Stimulated activated naive CD8-positive, alpha-beta T cell treated with anti-CD3 and anti-CD28 coated beads, Interleukin-15, Interleukin-2, amounts not matched to agents 100 ng/mL and 50 ng/mL, for 24 hours (primary cell): ENCODE measurements around the gene TF.
"Not testable (repeated sequence)": the region's sequence is repeated elsewhere in the genome, so short reads cannot be mapped to it uniquely, and the experiment has no call there.

Source experiments
- H3K27ac Mint-ChIP-seq: one replicate; pipeline ENCODE4 v1.8.0; 2021; ENCODE audit warnings: mild to moderate bottlenecking, mixed read lengths
- H3K27me3 Mint-ChIP-seq: one replicate; pipeline ENCODE4 v1.8.0; 2021; ENCODE audit warnings: mixed read lengths
- H3K36me3 Mint-ChIP-seq: one replicate; pipeline ENCODE4 v1.8.0; 2021; ENCODE audit warnings: low read depth, mixed read lengths
- H3K4me1 Mint-ChIP-seq: one replicate; pipeline ENCODE4 v1.8.0; 2021; ENCODE audit warnings: low read depth, mixed read lengths
- H3K4me3 Mint-ChIP-seq: one replicate; pipeline ENCODE4 v1.8.0; 2021; ENCODE audit warnings: mild to moderate bottlenecking, mixed read lengths
- H3K9me3 Mint-ChIP-seq: one replicate; pipeline ENCODE4 v1.8.0; 2021; ENCODE audit warnings: mixed read lengths

The TF gene

DNA sequence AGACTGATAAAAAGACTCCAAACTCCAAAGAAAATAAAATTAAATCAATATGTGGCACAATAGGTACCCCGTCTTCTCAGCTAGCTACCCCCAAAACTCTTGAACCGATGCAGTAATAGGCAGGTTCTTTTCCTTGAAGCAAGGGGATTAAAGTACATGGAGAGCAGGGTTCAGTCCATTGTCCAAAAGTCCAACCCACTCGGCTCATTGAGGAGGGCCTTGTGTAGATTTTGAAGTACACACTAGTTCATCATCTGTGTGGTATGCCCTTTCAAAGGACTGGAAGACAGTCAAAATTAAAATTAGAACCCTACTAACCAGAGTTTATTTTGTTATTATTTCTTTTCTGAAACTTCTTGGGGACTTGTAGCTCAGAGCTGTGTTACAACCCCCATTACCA is 23.3 kb downstream of the TF start:
- no peaks in the 10 kb centered on the region for H3K4me1 Mint-ChIP-seq

GRCh38 chr3:133773732-133774131 is 27.5 kb downstream of the TF start:
- no peaks in the 10 kb centered on the region for H3K36me3 Mint-ChIP-seq
- no peaks in the 10 kb centered on the region for H3K9me3 Mint-ChIP-seq
- no peak overlapping the region for H3K27ac Mint-ChIP-seq
- no peaks in the 10 kb centered on the region for H3K4me1 Mint-ChIP-seq
- no peak overlapping the region for H3K4me3 Mint-ChIP-seq
- peaks cover 18% of the 10 kb centered on the region for H3K27me3 Mint-ChIP-seq

More for the DNA sequence above, 23.3 kb downstream of the TF start:
- no peaks in the 10 kb centered on the region for H3K9me3 Mint-ChIP-seq
- no peak overlapping the region for H3K4me3 Mint-ChIP-seq
- H3K27me3 Mint-ChIP-seq: peaks cover 16% of the 10 kb centered on the region
- no peaks in the 10 kb centered on the region for H3K36me3 Mint-ChIP-seq
- H3K27ac Mint-ChIP-seq: no peak overlapping the region

GRCh38 chr3:133775309-133775708 is 29.1 kb downstream of the TF start:
- Mint-ChIP-seq H3K4me1 (no peaks in the 10 kb centered on the region), H3K36me3 (no peaks in the 10 kb centered on the region), H3K27me3 (peaks cover 27% of the 10 kb centered on the region), H3K4me3 (no peak overlapping the region), H3K9me3 (no peaks in the 10 kb centered on the region), H3K27ac (no peak overlapping the region)

DNA sequence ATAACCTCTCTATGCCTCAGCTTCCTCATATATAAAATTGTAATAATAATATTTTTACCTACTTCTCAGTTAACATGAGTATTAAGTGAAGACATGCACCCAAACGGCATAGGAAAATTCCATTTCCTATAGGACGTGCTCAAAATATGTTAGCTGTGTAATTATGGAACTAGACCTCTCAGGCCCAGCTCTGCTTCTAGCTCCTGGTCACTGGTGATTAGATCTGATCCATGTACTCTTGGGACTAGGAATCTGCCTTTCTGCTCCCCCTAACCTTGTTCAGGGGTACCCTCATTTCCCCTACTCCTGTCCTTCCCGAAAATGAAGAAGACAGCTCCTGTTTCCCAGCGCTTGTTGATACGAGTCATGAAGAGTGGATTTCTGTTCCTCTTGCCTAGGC is 29.6 kb downstream of the TF start:
- H3K36me3 Mint-ChIP-seq: no peaks in the 10 kb centered on the region
- H3K9me3 Mint-ChIP-seq: no peaks in the 10 kb centered on the region
- H3K27ac Mint-ChIP-seq: no peak overlapping the region
- H3K4me1 Mint-ChIP-seq: no peaks in the 10 kb centered on the region
- H3K4me3 Mint-ChIP-seq: no peak overlapping the region
- peaks cover 24% of the 10 kb centered on the region for H3K27me3 Mint-ChIP-seq

DNA sequence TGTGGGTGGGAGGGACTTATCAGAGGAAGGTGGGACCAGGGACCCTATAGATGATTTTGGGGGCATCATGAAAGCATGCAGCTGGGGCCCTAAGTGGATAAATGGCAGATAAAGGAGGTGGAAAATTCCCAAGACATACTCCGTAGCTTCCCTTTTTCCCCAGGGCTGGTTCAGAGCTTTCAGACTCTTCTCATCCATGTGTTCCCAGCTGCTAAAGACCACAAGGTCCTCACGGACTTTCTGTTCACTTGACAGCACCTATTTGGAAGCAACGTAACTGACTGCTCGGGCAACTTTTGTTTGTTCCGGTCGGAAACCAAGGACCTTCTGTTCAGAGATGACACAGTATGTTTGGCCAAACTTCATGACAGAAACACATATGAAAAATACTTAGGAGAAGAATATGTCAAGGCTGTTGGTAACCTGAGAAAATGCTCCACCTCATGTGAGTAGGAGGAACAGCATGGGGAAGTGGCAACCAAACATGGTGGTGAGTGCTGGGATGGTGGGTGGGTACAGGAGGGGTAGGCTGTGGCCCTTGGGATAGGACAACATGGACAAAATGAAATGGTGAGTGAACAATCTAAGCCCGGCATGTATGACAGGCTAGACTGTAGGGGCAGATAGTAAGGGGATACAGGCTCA is 30.7 kb downstream of the TF start:
- Mint-ChIP-seq H3K27me3 (peaks cover 27% of the 10 kb centered on the region), H3K4me1 (no peaks in the 10 kb centered on the region), H3K9me3 (no peaks in the 10 kb centered on the region), H3K36me3 (no peaks in the 10 kb centered on the region), H3K4me3 (no peak overlapping the region), H3K27ac (no peak overlapping the region)

DNA sequence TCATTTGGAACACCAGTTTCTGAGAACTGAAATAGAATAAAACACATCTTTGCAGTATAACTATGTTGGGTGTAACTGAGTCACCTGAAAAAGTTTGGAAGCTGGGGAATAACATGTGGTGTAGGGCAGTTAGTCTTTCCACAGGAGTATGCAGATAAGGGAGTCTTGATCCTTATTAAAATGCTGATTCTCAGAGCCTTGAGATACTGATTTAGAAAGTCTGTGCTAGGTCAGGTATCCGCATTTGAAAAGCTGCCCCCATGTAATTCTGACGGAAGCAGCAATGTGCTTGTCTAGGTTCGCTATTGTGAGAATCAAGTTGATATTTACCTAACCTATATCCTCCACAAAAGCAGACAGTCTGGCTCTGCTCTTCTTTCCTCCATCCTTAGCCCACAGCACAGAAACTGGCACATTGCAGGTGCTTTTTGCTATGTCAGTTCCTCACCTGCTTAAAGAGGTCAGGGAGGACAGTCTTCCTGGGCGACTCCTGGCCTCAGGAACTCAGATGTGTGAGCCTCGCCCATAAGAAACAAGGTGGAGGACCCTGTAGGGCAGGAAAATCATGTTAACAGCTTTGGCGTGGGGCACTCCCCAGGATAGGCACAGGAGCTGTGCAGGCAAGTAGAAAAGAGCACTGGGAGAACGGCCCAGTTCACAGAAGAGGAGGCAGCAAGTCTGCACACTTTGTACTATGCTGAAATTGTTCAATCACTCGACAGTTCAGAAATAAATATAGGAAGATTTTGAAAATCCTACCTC is 31.8 kb downstream of the TF start:
- H3K9me3 Mint-ChIP-seq: no peaks in the 10 kb centered on the region
- no peak overlapping the region for H3K27ac Mint-ChIP-seq
- H3K4me1 Mint-ChIP-seq: no peaks in the 10 kb centered on the region
- no peak overlapping the region for H3K4me3 Mint-ChIP-seq
- H3K36me3 Mint-ChIP-seq: no peaks in the 10 kb centered on the region
- peaks cover 28% of the 10 kb centered on the region for H3K27me3 Mint-ChIP-seq

GRCh38 chr3:133779626-133780203 is 33.5 kb downstream of the TF start:
- H3K27me3 Mint-ChIP-seq: peaks cover 23% of the 10 kb centered on the region
- H3K4me1 Mint-ChIP-seq: no peaks in the 10 kb centered on the region
- H3K4me3 Mint-ChIP-seq: no peak overlapping the region
- H3K9me3 Mint-ChIP-seq: no peaks in the 10 kb centered on the region
- H3K27ac Mint-ChIP-seq: no peak overlapping the region
- H3K36me3 Mint-ChIP-seq: no peaks in the 10 kb centered on the region

DNA sequence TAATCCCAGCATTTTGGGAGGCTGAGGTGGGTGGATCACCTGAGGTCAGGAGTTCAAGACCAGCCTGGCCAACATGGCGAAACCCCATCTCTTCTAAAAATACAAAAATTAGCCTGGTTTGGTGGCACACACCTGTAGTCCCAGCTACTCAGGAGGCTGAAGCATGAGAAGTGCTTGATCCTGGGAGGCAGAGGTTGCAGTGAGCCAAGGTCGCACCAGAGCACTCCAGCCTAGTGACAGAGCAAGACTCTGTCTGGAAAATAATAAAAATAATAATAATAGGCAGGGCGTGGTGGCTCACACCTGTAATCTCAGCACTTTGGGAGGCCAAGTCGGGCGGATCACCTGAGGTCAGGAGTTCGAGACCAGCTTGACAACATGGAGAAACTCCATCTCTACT is 34.6 kb downstream of the TF start:
- H3K27me3 Mint-ChIP-seq: peaks cover 20% of the 10 kb centered on the region
- not testable (repeated sequence) for H3K4me3 Mint-ChIP-seq, H3K9me3 Mint-ChIP-seq, H3K36me3 Mint-ChIP-seq, H3K27ac Mint-ChIP-seq, H3K4me1 Mint-ChIP-seq

- H3K4me3 Mint-ChIP-seq: no peak overlapping the region
- H3K4me1 Mint-ChIP-seq: no peaks in the 10 kb centered on the region
- H3K27ac Mint-ChIP-seq: no peak overlapping the region
Measured at GRCh38 chr3:133781570-133781969, 35.4 kb downstream of the TF start.

GRCh38 chr3:133782454-133782853 is 36.3 kb downstream of the TF start:
- Mint-ChIP-seq H3K27ac (no peak overlapping the region), H3K4me3 (no peak overlapping the region), H3K9me3 (no peaks in the 10 kb centered on the region), H3K36me3 (no peaks in the 10 kb centered on the region), H3K4me1 (no peaks in the 10 kb centered on the region), H3K27me3 (peaks cover 30% of the 10 kb centered on the region)

More at GRCh38 chr3:133781570-133781969, 35.4 kb downstream of the TF start:
- H3K36me3 Mint-ChIP-seq: no peaks in the 10 kb centered on the region
- H3K27me3 Mint-ChIP-seq: peaks cover 24% of the 10 kb centered on the region
- H3K9me3 Mint-ChIP-seq: no peaks in the 10 kb centered on the region

GRCh38 chr3:133783762-133784161 is 37.6 kb downstream of the TF start:
- H3K27ac Mint-ChIP-seq: no peak overlapping the region
- H3K9me3 Mint-ChIP-seq: no peaks in the 10 kb centered on the region
- no peaks in the 10 kb centered on the region for H3K36me3 Mint-ChIP-seq
- H3K4me3 Mint-ChIP-seq: no peak overlapping the region
- H3K27me3 Mint-ChIP-seq: peaks cover 30% of the 10 kb centered on the region
- no peaks in the 10 kb centered on the region for H3K4me1 Mint-ChIP-seq

GRCh38 chr3:133788024-133788423 is 41.8 kb downstream of the TF start:
- Mint-ChIP-seq H3K36me3 (peaks cover 10% of the 10 kb centered on the region), H3K27ac (no peak overlapping the region)

DNA sequence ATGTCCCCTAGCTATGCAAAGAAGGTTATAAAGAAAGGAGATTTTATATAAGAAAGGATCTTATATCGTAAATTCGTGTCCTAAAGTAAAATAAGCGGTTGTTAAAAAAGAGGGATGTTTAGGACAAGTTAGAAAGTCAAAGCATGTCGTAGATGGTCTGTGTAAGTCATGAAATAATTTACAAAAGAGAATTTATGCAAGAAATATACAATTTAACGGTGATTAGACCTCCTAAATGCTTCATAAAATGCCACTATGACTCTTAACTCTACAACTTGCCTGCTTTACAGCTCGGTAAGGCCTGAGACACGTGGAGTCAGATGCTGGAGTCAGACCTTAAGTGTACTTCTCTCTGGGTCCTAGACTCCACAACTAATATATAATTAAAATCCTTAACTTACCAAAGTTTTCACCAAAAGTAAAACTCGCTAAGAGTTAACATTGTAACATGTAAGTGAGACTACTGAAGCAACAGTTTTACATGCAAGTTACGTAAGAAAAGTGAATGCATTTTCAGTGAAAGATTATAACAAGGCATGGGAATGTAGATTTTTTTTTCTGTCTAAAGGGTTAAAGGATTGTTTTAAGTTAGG is 46.1 kb downstream of the TF start:
- H3K27ac Mint-ChIP-seq: no peak overlapping the region
- H3K4me1 Mint-ChIP-seq: no peaks in the 10 kb centered on the region
- H3K36me3 Mint-ChIP-seq: peaks cover 11% of the 10 kb centered on the region
- H3K9me3 Mint-ChIP-seq: peaks cover 19% of the 10 kb centered on the region
- H3K4me3 Mint-ChIP-seq: no peak overlapping the region
- H3K27me3 Mint-ChIP-seq: peaks cover 32% of the 10 kb centered on the region

More at GRCh38 chr3:133788024-133788423, 41.8 kb downstream of the TF start:
- Mint-ChIP-seq H3K9me3 (peaks cover 17% of the 10 kb centered on the region), H3K4me3 (no peak overlapping the region), H3K27me3 (peaks cover 34% of the 10 kb centered on the region), H3K4me1 (no peaks in the 10 kb centered on the region)

DNA sequence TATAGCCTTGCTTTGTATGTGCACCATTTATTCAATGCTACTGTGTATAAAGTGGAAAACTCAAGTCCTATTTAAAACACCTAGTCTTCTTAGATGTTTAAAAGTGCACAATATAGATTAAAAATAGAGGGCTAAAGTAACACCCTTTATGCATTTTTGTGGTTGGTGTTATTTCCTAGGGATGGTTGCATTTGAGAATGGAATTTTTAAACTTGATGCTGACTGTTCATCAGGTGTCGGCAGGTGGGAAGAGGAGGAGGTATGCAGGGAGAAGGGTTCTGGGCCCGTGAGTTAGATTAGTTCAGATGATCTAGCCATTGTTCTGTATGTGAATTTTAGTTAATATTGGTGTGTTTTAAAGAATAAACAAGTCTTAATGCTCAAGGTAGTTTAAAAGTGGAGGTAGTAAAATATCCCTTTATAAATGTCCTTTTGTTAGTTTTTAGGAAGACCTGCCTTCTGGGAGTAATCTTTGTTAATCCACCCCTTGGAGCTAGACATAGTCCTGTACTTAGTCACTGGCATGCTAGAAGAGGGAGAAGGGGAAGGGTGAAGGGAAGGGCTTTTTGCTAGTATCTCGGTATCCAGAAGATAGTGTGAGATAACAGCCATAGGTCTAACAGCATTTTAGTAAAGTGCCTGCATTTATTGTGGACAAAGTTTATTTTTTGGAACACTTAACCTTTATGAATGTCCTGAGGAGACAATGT is 51.4 kb downstream of the TF start:
- Mint-ChIP-seq H3K4me3 (no peak overlapping the region), H3K36me3 (peaks cover 6% of the 10 kb centered on the region), H3K27me3 (peaks cover 28% of the 10 kb centered on the region), H3K27ac (no peak overlapping the region), H3K9me3 (peaks cover 7% of the 10 kb centered on the region), H3K4me1 (no peaks in the 10 kb centered on the region)
